Stimulated activated CD4-positive, alpha-beta T cell treated with anti-CD3 and anti-CD28 coated beads, Interleukin-15, amount 100 ng/mL, for 1 hour (primary cell): ENCODE results near the gene STRC.
"Not testable (repeated sequence)": the region's sequence is repeated elsewhere in the genome, so short reads cannot be mapped to it uniquely, and the experiment has no call there.

Experiments used
- DNase-seq, 2 donors: peaks; one replicate each; pipeline ENCODE4 v3.0.0-alpha.2; 2020; ENCODE audit warnings: low read depth in 1 of 2, low spot score in 1 of 2

Gene STRC

DNA sequence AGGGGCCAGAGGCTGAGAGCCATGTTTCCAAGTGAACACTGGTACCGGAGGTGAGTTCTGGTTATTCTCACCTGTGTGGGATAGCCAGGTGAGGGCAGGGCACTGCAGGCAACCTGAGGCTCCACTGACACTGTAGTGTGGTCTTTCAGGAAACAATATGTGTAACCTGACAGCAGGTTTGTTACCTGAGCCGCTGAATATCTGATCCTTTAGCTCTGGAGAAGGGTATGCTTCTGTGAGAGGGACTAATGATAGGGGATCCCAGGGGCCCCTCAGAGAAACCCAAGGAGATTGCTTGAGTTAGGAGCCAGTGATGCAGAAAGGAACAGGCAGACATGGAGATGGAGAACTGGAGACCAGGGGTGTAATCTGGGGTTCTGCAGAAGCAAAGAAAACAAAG lies at the start of gene STRC:
STRC (minus strand) TSS at position 101 of the 400 bp plus-strand sequence; CDS start at position 23, 78 bp downstream.
- DNase-seq: not testable (repeated sequence)

- DNase-seq: not testable (repeated sequence)
These were observed 47.6 kb upstream of the STRC start for GRCh38 chr15:43666177-43666576.

- DNase-seq: not testable (repeated sequence)
These were observed 44.7 kb upstream of the STRC start for GRCh38 chr15:43663333-43663732.

DNA sequence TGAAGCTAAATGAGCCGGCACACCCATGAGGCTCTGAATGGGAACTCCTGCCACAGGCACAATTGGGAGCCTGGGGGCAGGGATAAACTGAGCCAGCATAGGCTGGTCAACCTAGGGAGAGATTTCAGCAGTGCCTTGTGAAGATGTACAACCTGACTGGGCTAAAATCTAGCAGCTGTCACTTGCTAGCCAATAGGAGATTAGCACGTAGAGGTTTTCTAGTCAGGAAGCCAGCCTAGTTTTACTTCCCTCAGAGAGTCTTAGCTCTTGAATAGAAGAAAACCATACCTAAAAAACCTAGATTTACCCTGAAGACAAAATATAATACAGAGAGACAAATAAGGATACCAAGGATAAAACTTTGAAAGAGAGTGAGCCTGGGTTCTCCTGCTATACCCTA lies 43.7 kb upstream of the STRC start:
- DNase-seq: not testable (repeated sequence)

- not testable (repeated sequence) for DNase-seq
These were observed 41.1 kb upstream of the STRC start for GRCh38 chr15:43659727-43660126.

DNA sequence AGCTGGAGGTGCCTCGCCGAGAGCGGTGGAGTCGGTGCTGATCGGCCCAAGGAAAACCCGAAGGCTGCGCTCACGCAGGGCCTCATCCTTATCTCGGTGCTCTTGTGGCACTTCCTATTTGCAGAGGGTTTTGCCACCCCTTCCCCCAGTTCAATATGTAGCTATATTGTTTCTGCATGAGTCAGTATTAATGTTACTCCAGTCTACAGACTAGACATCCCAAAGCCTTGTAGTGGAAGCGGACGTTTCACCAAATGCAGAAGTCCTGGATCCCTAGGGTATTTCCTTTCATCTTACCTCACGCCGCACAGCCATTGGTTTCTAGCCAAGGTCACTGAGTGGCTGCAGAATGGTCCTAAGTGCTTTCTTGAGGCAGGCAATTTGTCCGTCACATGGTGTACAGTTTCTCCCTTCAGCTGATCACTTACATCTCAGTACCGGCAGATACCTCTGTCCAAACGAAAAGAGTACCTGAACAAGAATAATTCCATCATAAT lies 30.9 kb upstream of the STRC start:
- not testable (repeated sequence) for DNase-seq

DNA sequence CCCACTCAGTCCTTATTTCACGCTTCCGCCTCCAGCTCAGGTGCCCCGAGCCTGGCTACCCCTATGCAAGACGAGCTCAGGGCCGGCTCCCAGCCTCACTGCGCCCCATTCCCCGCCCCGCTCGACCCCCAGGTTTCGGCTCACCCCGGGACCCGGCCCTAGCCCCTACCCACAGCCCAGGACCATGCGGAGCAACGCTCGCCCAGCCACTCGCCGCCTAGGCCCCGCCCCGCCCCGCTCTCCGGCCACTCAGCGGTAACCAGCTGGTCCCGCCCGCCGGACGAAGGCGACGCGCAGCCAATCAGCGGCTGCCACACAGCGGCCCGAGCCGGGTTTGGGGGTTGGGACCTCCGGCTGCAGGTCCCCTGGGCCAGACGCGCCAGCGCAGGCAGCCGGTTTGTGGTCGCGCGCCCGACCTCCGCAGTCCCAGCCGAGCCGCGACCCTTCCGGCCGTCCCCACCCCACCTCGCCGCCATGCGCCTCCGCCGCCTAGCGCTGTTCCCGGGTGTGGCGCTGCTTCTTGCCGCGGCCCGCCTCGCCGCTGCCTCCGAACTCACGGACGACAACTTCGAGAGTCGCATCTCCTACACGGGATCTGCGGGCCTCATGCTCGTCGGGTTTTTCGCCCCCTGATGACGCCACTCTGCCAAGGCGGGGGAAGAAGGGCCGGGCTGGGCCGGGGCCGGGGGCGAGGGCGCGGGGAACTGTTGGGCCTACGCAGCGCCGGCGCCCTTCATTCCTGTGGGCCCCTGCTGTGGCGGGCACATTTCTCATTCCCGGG lies 30.2 kb upstream of the STRC start, which contains the start of gene CATSPER2:
CATSPER2 (minus strand) TSS at position 196 of the 781 bp plus-strand sequence. CDS start 783 bp downstream, outside the sequence.
- no peak for DNase-seq

DNA sequence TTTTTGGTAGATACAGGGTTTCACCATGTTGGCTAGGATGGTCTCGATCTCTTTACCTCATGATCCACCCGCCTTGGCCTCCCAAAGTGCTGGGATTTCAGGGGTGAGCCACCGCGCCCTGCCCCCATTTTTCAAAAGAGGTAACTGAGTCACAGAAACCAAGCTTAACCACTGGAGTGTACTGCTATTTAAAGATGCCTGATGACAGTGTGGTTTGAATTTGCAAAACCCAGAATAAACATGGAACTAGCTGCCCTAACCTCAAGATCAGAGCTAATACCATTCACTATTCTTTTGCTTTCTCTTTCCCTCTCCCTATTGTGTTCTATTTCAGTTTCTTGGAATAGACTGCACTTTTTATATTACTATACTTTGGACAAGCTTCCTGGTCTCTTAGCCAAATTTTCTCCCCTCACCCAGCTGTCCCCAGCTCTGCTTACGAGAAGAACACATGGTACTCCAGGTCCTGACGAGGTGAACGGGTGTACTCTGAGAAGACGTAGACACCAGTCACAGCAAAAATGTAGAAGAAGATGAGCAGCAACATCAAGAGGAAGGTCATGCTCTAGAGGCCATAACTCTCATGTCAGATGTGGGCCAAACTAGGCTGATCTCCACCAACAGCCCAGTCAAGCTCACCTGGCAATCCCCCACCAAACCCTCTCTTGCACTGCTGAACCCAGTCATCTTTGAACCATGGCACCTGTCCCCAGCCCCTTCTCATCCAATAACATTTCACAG lies 20.0 kb upstream of the STRC start:
- DNase-seq: not testable (repeated sequence)

DNA sequence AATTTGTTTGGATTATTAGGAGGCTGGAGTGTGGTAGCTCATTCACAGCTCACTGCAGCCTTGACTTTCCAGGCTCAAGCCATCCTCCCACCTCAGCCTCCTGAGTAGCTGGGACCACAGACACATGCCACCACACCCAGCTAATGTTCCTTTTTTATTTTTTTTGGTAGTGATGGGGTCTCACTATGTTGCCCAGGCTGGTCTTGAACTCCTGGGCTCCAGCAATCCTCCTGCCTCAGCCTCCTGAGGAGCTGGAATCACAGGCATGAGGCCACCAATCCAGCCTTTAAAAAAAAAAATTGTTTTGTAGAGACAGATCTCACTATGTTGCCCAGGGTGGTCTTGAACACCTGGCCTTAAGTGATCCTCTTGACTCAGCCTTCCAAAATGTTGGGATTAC lies 8.3 kb upstream of the STRC start:
- DNase-seq: not testable (repeated sequence)

DNA sequence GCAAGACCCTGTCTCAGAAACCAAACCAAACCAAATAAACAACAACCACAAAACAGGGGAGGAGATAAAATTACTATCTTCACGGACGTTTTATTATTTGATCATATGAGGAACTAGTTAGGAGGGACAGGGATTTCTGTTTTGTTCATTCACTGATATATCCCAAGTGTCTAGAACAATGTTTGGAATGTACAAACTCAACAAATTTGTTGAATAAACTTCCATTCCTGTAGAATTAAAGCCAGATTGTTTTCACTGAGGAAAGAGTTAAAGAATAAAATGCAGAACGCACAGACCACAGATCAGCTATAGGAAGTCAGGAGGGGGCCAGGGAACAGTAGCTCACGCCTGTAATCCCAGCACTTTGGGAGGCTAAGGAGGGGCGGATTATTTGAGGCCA lies 6.5 kb upstream of the STRC start:
- DNase-seq: no peak

GRCh38 chr15:43622068-43622799 lies 3.6 kb upstream of the STRC start:
- DNase-seq: not testable (repeated sequence)

- not testable (repeated sequence) for DNase-seq
These were observed 850 bp downstream of the STRC start for GRCh38 chr15:43617750-43618149.

DNA sequence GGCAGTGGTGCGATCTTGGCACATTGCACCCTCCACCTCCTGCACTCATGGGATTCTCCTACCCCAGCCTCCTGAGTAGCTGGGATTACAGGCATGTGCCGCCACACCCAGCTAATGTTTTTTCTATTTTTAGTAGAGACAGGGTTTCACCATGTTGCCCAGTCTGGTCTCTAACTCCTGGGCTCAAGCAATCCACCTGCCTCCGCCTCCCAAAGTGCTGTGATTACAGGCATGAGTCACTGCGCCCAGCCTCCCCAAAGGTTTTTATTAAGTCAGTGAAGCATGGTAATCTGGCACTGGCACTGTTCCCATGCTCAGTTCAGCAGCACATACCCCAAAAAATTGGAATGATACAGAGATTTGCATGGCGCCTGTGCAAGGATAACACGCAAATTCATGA lies 16.4 kb downstream of the STRC start:
- DNase-seq: not testable (repeated sequence)

DNA sequence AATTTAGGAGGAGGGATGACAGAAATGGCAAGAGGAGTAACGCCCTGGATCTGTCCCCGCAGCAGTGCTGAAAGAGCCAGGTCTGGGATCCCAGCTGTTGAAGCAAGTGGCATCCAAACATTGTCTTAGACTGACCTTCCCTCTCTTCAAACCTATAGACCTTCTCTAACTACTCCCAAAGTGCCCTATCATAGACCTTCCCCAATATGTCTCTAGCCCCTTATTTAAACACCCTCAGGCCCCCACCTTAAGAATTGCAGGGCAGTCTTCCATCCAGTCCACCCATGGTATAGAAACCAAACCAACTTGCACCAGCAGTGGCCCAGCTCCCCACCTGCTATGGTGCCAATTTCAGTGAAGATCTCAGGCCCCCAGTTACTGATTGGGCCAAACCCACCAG lies 18.4 kb downstream of the STRC start:
- DNase-seq: not testable (repeated sequence)

- not testable (repeated sequence) for DNase-seq
These were observed 19.5 kb downstream of the STRC start for GRCh38 chr15:43599131-43599530.

GRCh38 chr15:43593328-43594190 lies 25.0 kb downstream of the STRC start, which contains the start of gene CKMT1B:
CKMT1B (plus strand) TSS chr15:43594027; CDS start chr15:43594219, 192 bp downstream.
- not testable (repeated sequence) for DNase-seq

DNA sequence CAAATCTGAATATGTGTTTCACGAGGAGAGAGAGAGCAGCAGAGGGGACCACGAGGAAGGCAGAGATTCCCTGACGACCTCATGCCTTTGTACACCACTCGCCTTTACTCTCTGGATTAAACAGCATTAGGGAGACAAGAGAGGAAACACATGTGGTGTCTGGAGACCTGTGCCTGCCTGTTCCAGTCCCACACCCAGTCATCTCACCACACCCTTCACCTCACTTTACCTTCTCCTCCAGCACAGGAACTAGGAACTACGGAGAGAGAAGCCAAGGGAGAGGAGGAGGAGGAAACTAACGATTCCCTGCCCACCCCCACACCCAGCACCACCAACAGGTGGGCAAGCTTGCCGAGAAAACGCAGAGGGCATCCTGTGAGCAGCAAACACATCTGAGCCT lies 25.8 kb downstream of the STRC start:
- not testable (repeated sequence) for DNase-seq

DNA sequence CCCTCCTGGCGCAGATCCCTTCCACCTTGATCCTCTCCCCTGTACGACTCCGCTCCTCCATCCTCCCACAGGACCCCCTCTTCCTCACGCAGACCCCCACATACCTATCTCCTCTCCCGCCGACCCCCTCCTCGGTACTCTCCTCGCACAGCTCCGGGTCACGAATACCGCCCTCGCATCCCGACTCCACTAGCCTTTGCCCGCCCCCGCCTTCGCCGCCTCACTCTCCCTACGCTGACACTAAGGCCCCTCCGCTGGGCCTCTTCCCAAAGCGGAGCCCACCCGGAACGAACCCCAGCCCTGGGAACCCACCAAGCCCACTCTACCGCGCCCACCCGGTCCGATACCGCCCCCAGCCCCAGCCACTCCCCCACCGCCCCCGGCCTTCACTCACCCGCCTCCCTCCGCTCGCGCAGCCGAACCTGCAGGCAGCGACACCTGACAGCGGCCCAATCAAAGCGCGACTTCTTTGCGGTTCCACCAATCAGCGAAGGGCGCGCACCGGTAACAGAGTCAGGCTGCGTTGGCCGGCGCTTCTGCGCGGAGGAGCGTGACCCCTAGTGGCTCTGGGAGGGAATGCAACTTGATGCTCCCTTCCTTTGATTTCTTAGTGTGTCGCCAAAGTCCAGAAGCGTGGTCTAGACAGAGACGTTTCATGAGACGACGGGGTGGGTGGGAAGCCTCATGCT lies 28.7 kb downstream of the STRC start, which contains the start of gene PPIP5K1:
PPIP5K1 (minus strand) TSS at position 431 of the 689 bp plus-strand sequence. CDS start 5,704 bp downstream, outside the sequence.
- DNase-seq: not testable (repeated sequence)

- DNase-seq: not testable (repeated sequence)
These were observed 44.0 kb downstream of the STRC start for GRCh38 chr15:43574607-43575006.
